Gastrocnemius medialis (tissue), 4 donors: ENCODE data around the gene HS3ST5. TPM values are rescaled to one million over a fixed set of nuclear protein-coding genes. Genes with fewer than 3 reads are reported as not detected.

Source experiments
- ATAC-seq, 2 donors: fragments of 150-250 bp; one replicate each; pipeline ENCODE4 v1.9.1; 2016
- DNase-seq, 2 donors: peaks; one replicate each; pipeline ENCODE4 v3.0.0-alpha.2; 2019
- H3K27ac ChIP-seq, 4 donors: fragments of 200-600 bp; sonication (generic); 1 replicate in 1 of 4; 2 replicates in 3 of 4; pipeline ENCODE4 v1.5.1; 2016 to 2018; ENCODE audit warnings: mild to moderate bottlenecking in 2 of 4, moderate library complexity in 1 of 4
- H3K27me3 ChIP-seq, 3 donors: fragments of 200-600 bp; sonication (generic) in 2 of 3; 1 replicate in 1 of 3; 2 replicates in 2 of 3; pipeline versions ENCODE4 v1.5.1 to v1.6.0; 2016 to 2019; ENCODE audit warnings: mild to moderate bottlenecking in 1 of 3, moderate library complexity in 1 of 3
- H3K36me3 ChIP-seq, 2 donors: fragments of 200-600 bp; sonication (generic) in 1 of 2; one replicate each; pipeline ENCODE4 v1.5.1; 2017 to 2018
- H3K4me1 ChIP-seq, 2 donors: fragments of 200-600 bp; sonication (generic) in 1 of 2; one replicate each; pipeline ENCODE4 v1.5.1; 2016 to 2017; ENCODE audit warnings: mild to moderate bottlenecking in 2 of 2
- H3K4me3 ChIP-seq, 4 donors: fragments of 200-600 bp; sonication (generic) in 3 of 4; 1 replicate in 1 of 4; 2 replicates in 3 of 4; pipeline ENCODE4 v1.5.1; 2016 to 2019; ENCODE audit warnings: mild to moderate bottlenecking in 2 of 4
- H3K9me3 ChIP-seq, 3 donors: fragments of 200-600 bp; sonication (generic) in 2 of 3; 1 replicate in 1 of 3; 2 replicates in 2 of 3; pipeline ENCODE4 v1.5.1; 2016 to 2019
- CTCF ChIP-seq, 5 experiments: fragments of 450-650 bp in 3 of 5; fragments of 200-600 bp in 2 of 5; sonication (generic) in 2 of 5; IDR thresholded peaks in 4 of 5; conservative IDR thresholded peaks in 1 of 5; 1 replicate in 4 of 5; 2 replicates in 1 of 5; pipeline ENCODE4 v1.5.1; 2016 to 2019; ENCODE audit warnings: antibody characterized with exemption in 5 of 5, mild to moderate bottlenecking in 3 of 5, moderate library complexity in 3 of 5
- POLR2A ChIP-seq, 2 donors: fragments of 450-650 bp; IDR thresholded peaks; one replicate each; pipeline ENCODE4 v1.6.1; 2017; ENCODE audit warnings: antibody characterized with exemption in 2 of 2, mild to moderate bottlenecking in 2 of 2, moderate library complexity in 2 of 2
- in situ Hi-C, 4 donors: fragments of 200-750 bp; cut with MboI; loops; one replicate each; pipeline versions ENCODE4 v1.15.0 to v1.8.0; 2017; ENCODE audit warnings: low sequenced_read_pairs in 4 of 4
- intact Hi-C: fragments of 100-400 bp; cut with DNase I; formaldehyde crosslinking; loops from one replicate; pipeline ENCODE4 v1.15.1; 2023; ENCODE audit warnings: low total_unique reads
- total RNA-seq, 4 donors: library from RNA; depleted of rRNA; stranded (reverse); fragments of >200 nt; gene quantifications; one replicate each; pipeline versions ENCODE4 v1.1.0 to v1.2.3, GENCODE V29; 2016

HS3ST5 gene
- total RNA-seq, 4 donors from 2014 or later = 0.13 to 0.41 TPM; not detected in 2

- Histone ChIP-seq H3K27me3 (no peaks in the 10 kb centered on the region), H3K27ac (no peak overlapping the region), H3K36me3 (no peaks in the 10 kb centered on the region), H3K4me1 (peaks cover 0 to 9% of the 10 kb centered on the region in 2 donors), H3K9me3 (no peaks in the 10 kb centered on the region), H3K4me3 (no peak overlapping the region)
- DNase-seq (no peak), ATAC-seq (no peak)
- intact Hi-C loops (no loop called here), in situ Hi-C loops (no loop called here)
- no peak for TF ChIP-seq CTCF (IDR thresholded peaks at IDR 0.05 in 4 of 5, conservative IDR thresholded peaks at IDR 0.05 in 1 of 5)
- TF ChIP-seq POLR2A (IDR thresholded peaks at IDR 0.05) = no peak
Observed at GRCh38 chr6:114202389-114202788, 140.4 kb downstream of the HS3ST5 start.

- in situ Hi-C loops = no loop called here
- no peak for DNase-seq
- no peak for ATAC-seq
- Histone ChIP-seq H3K27me3 (no peaks in the 10 kb centered on the region), H3K4me3 (no peak overlapping the region), H3K36me3 (no peaks in the 10 kb centered on the region), H3K9me3 (no peaks in the 10 kb centered on the region), H3K27ac (no peak overlapping the region), H3K4me1 (no peaks in the 10 kb centered on the region)
- no peak for TF ChIP-seq CTCF (IDR thresholded peaks at IDR 0.05 in 4 of 5, conservative IDR thresholded peaks at IDR 0.05 in 1 of 5)
- no peak for TF ChIP-seq POLR2A (IDR thresholded peaks at IDR 0.05)
- intact Hi-C loops = no loop called here
Observed at GRCh38 chr6:114200891-114201290, 141.9 kb downstream of the HS3ST5 start.

- no peaks in the 10 kb centered on the region for H3K27me3 ChIP-seq
Observed at GRCh38 chr6:114195631-114196403, 147.0 kb downstream of the HS3ST5 start.

GRCh38 chr6:114195027-114195365 lies 147.8 kb downstream of the HS3ST5 start:
- Histone ChIP-seq H3K27ac (peak overlapping the region; percentile 49 to 74 (median 58)), H3K9me3 (no peaks in the 10 kb centered on the region), H3K4me1 (peaks cover 5 to 17% of the 10 kb centered on the region in 2 donors), H3K27me3 (no peaks in the 10 kb centered on the region), H3K4me3 (peak overlapping the region in 1 of 4 donors; percentile 18), H3K36me3 (no peaks in the 10 kb centered on the region)
- ATAC-seq (peak in 1 of 2 donors; percentile 43), DNase-seq (no peak)
- intact Hi-C loops (no loop called here), in situ Hi-C loops (no loop called here)
- TF ChIP-seq POLR2A (IDR thresholded peaks at IDR 0.05) (no peak), CTCF (IDR thresholded peaks at IDR 0.05 in 4 of 5, conservative IDR thresholded peaks at IDR 0.05 in 1 of 5) (no peak)

More at GRCh38 chr6:114195631-114196403, 147.0 kb downstream of the HS3ST5 start:
- Histone ChIP-seq H3K36me3 (no peaks in the 10 kb centered on the region), H3K9me3 (no peaks in the 10 kb centered on the region), H3K4me3 (no peak overlapping the region), H3K27ac (peak overlapping the region in 1 of 4 donors; percentile 74), H3K4me1 (peaks cover 5 to 17% of the 10 kb centered on the region in 2 donors)
- intact Hi-C loops (no loop called here), in situ Hi-C loops (no loop called here)
- ATAC-seq (no peak), DNase-seq (no peak)
- TF ChIP-seq CTCF (IDR thresholded peaks at IDR 0.05 in 4 of 5, conservative IDR thresholded peaks at IDR 0.05 in 1 of 5) = no peak
- no peak for TF ChIP-seq POLR2A (IDR thresholded peaks at IDR 0.05)
